ENCODE measurements around the gene SLC25A43.
"Not testable (repeated sequence)": the region's sequence is repeated elsewhere in the genome, so short reads cannot be mapped to it uniquely, and the experiment has no call there.

SLC25A43 gene

DNA sequence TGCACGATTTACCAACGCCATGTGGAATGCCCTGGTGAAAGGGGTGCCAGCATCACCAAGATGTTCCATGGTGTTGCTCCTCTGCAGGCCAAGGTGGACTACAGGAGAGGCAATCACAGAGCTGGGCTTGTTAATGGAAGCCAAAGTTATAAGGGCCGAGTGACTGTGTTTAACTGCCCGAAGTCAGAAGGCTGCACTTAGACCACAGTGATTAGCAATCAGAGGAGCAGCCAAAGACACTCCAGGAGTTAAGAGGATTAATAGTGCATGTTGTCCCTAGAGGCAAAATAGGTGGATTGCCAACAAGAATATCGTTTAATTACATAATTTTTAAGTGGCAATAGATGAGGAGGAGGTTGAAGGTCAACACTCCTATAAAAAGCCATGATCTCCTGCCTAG lies 22.8 kb upstream of the SLC25A43 start:
- TF ChIP-seq, protein P1, sequence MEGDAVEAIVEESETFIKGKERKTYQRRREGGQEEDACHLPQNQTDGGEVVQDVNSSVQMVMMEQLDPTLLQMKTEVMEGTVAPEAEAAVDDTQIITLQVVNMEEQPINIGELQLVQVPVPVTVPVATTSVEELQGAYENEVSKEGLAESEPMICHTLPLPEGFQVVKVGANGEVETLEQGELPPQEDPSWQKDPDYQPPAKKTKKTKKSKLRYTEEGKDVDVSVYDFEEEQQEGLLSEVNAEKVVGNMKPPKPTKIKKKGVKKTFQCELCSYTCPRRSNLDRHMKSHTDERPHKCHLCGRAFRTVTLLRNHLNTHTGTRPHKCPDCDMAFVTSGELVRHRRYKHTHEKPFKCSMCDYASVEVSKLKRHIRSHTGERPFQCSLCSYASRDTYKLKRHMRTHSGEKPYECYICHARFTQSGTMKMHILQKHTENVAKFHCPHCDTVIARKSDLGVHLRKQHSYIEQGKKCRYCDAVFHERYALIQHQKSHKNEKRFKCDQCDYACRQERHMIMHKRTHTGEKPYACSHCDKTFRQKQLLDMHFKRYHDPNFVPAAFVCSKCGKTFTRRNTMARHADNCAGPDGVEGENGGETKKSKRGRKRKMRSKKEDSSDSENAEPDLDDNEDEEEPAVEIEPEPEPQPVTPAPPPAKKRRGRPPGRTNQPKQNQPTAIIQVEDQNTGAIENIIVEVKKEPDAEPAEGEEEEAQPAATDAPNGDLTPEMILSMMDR (IDR thresholded peaks at IDR 0.05; ENCODE audit: low read depth, low read length, missing control alignments) = no peak
- no peak for DNase-seq (ENCODE audit: low read depth)
- H3K4me3 ChIP-seq (ENCODE audit: low read depth, low read length) = no peak overlapping the region

DNA sequence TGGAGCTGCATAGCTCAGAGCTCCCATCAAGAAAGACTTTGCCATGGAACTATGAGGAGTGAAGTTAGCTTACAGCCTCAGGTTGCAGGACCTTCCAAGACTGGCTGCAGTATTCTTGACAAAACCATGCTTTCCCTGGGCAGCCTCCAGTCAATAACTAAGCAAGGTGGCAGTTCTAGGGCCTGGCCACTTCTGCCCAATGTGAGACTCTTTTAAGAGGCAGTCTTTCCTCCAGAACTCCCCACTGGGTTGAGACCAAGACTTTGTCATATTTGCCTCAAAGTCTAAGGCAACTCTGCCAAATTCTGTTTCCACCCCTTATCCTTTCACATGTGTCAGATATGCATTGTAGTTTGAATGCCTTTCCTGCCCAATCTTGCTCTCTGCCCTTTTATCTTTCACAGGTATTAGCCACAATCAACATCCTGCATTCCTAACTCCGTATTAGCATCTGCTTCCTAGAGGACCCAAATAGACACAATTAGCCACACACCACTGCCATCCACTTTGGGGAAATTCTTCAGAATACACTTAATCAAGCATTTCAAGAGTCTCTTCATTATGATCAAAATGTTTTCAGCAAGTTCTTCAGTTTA lies 17.7 kb upstream of the SLC25A43 start:
- DNase-seq (ENCODE audit: low read depth) = no peak
- H3K4me3 ChIP-seq (ENCODE audit: low read depth, low read length) = no peak overlapping the region
- TF ChIP-seq, protein P1 (IDR thresholded peaks at IDR 0.05; ENCODE audit: low read depth, low read length, missing control alignments) = no peak

DNA sequence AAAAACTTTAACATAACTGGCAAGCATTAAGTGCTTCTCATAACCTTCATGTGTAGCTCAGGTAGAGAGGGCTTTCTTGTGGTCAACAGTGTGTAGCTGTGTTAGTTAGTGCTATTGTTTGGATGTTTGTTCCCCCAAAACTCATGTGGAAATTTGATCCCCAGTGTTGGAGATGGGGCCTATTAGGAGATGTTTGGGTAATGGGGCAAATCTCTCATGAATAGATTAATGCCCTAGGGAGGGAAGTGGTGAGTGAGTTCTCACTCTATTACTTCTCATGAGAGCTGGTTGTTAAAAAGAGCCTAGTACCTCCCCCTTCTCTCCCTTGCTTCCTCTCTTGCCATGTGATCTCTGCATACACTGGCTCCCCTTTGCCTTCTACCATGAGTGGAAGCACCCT lies 16.5 kb upstream of the SLC25A43 start:
- H3K4me3 ChIP-seq (ENCODE audit: low read depth, low read length) = no peak overlapping the region
- TF ChIP-seq, protein P1 (IDR thresholded peaks at IDR 0.05; ENCODE audit: low read depth, low read length, missing control alignments) = no peak
- DNase-seq (ENCODE audit: low read depth) = no peak

DNA sequence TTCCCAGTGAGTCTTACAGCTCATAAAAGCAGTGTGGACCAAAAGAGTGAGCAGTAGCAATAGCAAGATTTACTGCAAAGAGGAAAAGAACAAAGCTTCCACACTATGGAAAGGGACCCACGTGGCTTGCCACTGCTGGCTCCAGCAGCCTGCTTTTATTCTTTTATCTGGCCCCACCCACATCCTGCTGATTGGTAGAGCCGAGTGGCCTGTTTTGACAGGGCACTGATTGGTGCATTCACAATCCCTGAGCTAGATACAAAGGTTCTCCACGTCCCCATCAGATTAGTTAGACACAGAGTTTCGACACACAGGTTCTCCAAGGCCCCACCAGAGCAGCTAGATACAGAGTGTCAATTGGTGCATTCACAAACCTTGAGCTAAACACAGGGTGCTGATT lies 12.5 kb upstream of the SLC25A43 start:
- not testable (repeated sequence) for H3K4me3 ChIP-seq (ENCODE audit: low read depth, low read length); DNase-seq (ENCODE audit: low read depth)

DNA sequence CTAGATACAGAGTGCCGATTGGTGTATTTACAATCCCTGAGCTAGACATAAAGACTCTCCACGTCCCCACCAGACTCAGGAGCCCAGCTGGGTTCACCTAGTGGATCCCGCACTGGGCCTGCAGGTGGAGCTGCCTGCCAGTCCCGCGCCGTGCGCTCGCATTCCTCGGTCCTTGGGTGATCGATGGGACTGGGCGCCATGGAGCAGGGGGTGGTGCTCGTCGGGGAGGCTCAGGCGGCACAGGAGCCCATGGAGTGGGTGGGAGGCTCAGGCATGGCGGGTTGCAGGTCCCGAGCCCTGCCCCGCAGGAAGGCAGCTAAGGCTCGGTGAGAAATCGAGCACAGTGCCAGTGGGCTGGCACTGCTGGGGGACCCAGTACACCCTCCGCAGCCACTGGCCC lies 11.7 kb upstream of the SLC25A43 start:
- H3K4me3 ChIP-seq (ENCODE audit: low read depth, low read length); DNase-seq (ENCODE audit: low read depth): not testable (repeated sequence)

DNA sequence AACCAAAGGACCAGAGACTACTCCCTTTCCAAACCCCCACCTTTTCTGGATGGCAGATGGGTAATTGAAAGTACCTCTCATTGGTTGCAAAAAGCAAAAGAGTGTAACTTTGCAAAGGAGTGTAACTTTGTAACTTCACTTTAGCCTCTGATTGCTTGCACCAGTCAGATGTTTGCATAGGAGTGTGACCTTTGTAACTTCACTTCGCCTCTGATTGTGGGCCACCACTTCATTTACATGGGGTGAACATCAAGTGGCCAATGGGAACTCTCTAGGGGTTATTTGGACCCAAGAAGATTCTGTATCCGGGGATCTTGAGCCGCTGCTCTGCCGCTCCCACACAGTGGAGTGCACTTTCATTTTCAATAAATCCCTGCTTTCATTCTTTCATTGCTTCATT lies 9.9 kb upstream of the SLC25A43 start:
- H3K4me3 ChIP-seq (ENCODE audit: low read depth, low read length) = no peak overlapping the region
- DNase-seq (ENCODE audit: low read depth) = no peak
- TF ChIP-seq, protein P1 (IDR thresholded peaks at IDR 0.05; ENCODE audit: low read depth, low read length, missing control alignments) = no peak

DNA sequence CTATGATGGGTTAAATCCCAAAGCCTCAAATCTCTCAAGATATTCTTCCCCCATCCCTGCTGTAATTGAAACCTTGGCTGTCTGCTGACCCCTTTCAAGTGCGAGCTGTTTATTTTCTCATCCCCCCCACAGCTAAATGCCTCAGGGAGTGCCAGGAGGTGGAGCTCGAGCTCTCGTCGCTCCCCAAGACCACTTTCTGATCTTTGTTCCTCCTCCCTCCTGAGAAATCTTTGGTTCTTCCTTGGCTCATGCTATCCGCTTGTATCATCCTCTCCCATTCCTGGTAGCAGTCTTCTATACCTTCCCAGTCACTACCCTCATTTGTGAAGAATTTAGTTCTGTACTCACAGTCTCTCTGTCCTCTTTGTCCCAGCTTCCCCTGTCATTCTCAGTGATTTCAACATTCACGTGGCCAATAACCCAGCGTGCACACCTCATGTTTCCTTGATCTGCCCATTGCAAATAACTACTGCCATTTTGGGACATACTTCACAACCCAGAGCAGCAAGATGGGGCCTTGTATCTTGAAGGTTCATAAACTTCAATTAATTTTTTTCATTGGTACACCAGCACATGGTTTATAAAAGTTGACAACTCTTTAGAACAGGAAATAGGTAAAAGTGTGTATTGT lies 9.2 kb upstream of the SLC25A43 start:
- no peak for DNase-seq (ENCODE audit: low read depth)
- TF ChIP-seq, protein P1 (IDR thresholded peaks at IDR 0.05; ENCODE audit: low read depth, low read length, missing control alignments) = no peak

DNA sequence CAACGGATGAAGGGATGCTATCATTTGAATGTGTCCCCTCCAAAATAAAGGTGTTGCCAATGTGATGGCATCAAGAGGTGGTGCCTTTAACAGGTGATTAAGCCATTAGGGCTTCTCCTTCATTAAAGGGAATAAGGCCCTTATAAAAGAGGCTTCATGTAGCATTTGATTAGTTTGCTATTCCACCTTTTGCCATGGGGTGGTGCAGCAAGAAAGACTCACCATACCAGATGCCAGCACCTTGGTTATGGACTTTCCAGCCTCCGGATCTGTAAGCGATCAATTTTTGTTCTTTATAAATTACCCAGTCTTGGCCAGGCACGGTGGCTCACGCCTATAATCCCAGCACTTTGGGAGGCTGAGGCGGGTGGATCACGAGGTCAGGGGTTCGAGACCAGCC lies 7.9 kb upstream of the SLC25A43 start:
- no peak for DNase-seq (ENCODE audit: low read depth)

More for the DNA sequence above, 9.2 kb upstream of the SLC25A43 start:
- no peak overlapping the region for H3K4me3 ChIP-seq (ENCODE audit: low read depth, low read length)

More for the DNA sequence above, 7.9 kb upstream of the SLC25A43 start:
- TF ChIP-seq, protein P1 (IDR thresholded peaks at IDR 0.05; ENCODE audit: low read depth, low read length, missing control alignments) = peak; percentile 24
- H3K4me3 ChIP-seq (ENCODE audit: low read depth, low read length) = no peak overlapping the region
